Measurements from ENCODE around the gene NRM.

The NRM gene, protein sequence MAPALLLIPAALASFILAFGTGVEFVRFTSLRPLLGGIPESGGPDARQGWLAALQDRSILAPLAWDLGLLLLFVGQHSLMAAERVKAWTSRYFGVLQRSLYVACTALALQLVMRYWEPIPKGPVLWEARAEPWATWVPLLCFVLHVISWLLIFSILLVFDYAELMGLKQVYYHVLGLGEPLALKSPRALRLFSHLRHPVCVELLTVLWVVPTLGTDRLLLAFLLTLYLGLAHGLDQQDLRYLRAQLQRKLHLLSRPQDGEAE

GRCh38 chr6:30690403-30691207 is at the start of gene NRM:
Gene NRM, minus strand, starts transcription at chr6:30690984. Its CDS starts 10 bp downstream, at chr6:30690974.
- H3K4me1 ChIP-seq (ENCODE audit: control insufficient read depth, insufficient read depth, low read length) = peaks cover 37% of the 10 kb centered on the region
- H3K9me3 ChIP-seq (ENCODE audit: control insufficient read depth in 2 of 2, low read length in 2 of 2) = no peaks in the 10 kb centered on the region
- no peaks in the 10 kb centered on the region for H3K27me3 ChIP-seq (ENCODE audit: control insufficient read depth in 1 of 2, insufficient read depth in 2 of 2, low read length in 2 of 2)
- peak within 1 kb of the TSS; percentile 98 for H3K27ac ChIP-seq (ENCODE audit: low read length)
- peak within 1 kb of the TSS; percentile 74 to 94 for H3K4me3 ChIP-seq (ENCODE audit: low read length in 2 of 2)
- H3K9ac ChIP-seq (ENCODE audit: low read length in 2 of 2) = peak within 1 kb of the TSS; percentile 39 to 65
- H3K36me3 ChIP-seq (ENCODE audit: control insufficient read depth in 2 of 2, insufficient read depth in 2 of 2, low read length in 2 of 2) = no peaks in the 10 kb centered on the region

GRCh38 chr6:30740540-30740870 is 49.7 kb upstream of the NRM start:
- Histone ChIP-seq H3K27ac (ENCODE audit: low read length) (no peak overlapping the region), H3K9me3 (ENCODE audit: control insufficient read depth in 2 of 2, low read length in 2 of 2) (no peaks in the 10 kb centered on the region), H3K36me3 (ENCODE audit: control insufficient read depth in 2 of 2, insufficient read depth in 2 of 2, low read length in 2 of 2) (peaks cover 32 to 40% of the 10 kb centered on the region in 2 donors), H3K4me3 (ENCODE audit: low read length in 2 of 2) (no peak overlapping the region), H3K27me3 (ENCODE audit: control insufficient read depth in 1 of 2, insufficient read depth in 2 of 2, low read length in 2 of 2) (no peaks in the 10 kb centered on the region), H3K4me1 (ENCODE audit: control insufficient read depth, insufficient read depth, low read length) (peaks cover 38% of the 10 kb centered on the region), H3K9ac (ENCODE audit: low read length in 2 of 2) (peak overlapping the region in 1 of 2 donors; percentile 29)

- H3K4me3 ChIP-seq (ENCODE audit: low read length in 2 of 2) = no peak overlapping the region
- no peaks in the 10 kb centered on the region for H3K27me3 ChIP-seq (ENCODE audit: control insufficient read depth in 1 of 2, insufficient read depth in 2 of 2, low read length in 2 of 2)
- peaks cover 37 to 48% of the 10 kb centered on the region in 2 donors for H3K36me3 ChIP-seq (ENCODE audit: control insufficient read depth in 2 of 2, insufficient read depth in 2 of 2, low read length in 2 of 2)
- no peak overlapping the region for H3K9ac ChIP-seq (ENCODE audit: low read length in 2 of 2)
- H3K27ac ChIP-seq (ENCODE audit: low read length) = no peak overlapping the region
- H3K9me3 ChIP-seq (ENCODE audit: control insufficient read depth in 2 of 2, low read length in 2 of 2) = no peaks in the 10 kb centered on the region
- H3K4me1 ChIP-seq (ENCODE audit: control insufficient read depth, insufficient read depth, low read length) = peaks cover 31% of the 10 kb centered on the region
Observed at GRCh38 chr6:30738532-30738931, 47.7 kb upstream of the NRM start.

GRCh38 chr6:30735668-30736314 is 45.0 kb upstream of the NRM start:
- Histone ChIP-seq H3K36me3 (ENCODE audit: control insufficient read depth in 2 of 2, insufficient read depth in 2 of 2, low read length in 2 of 2) (peaks cover 41 to 62% of the 10 kb centered on the region in 2 donors), H3K27ac (ENCODE audit: low read length) (no peak overlapping the region), H3K27me3 (ENCODE audit: control insufficient read depth in 1 of 2, insufficient read depth in 2 of 2, low read length in 2 of 2) (no peaks in the 10 kb centered on the region), H3K4me3 (ENCODE audit: low read length in 2 of 2) (no peak overlapping the region), H3K4me1 (ENCODE audit: control insufficient read depth, insufficient read depth, low read length) (peaks cover 18% of the 10 kb centered on the region), H3K9ac (ENCODE audit: low read length in 2 of 2) (no peak overlapping the region), H3K9me3 (ENCODE audit: control insufficient read depth in 2 of 2, low read length in 2 of 2) (no peaks in the 10 kb centered on the region)

- no peak overlapping the region for H3K9ac ChIP-seq (ENCODE audit: low read length in 2 of 2)
- peaks cover 21% of the 10 kb centered on the region for H3K4me1 ChIP-seq (ENCODE audit: control insufficient read depth, insufficient read depth, low read length)
- H3K27ac ChIP-seq (ENCODE audit: low read length) = no peak overlapping the region
- no peaks in the 10 kb centered on the region for H3K9me3 ChIP-seq (ENCODE audit: control insufficient read depth in 2 of 2, low read length in 2 of 2)
- H3K27me3 ChIP-seq (ENCODE audit: control insufficient read depth in 1 of 2, insufficient read depth in 2 of 2, low read length in 2 of 2) = no peaks in the 10 kb centered on the region
- peaks cover 33 to 51% of the 10 kb centered on the region in 2 donors for H3K36me3 ChIP-seq (ENCODE audit: control insufficient read depth in 2 of 2, insufficient read depth in 2 of 2, low read length in 2 of 2)
- no peak overlapping the region for H3K4me3 ChIP-seq (ENCODE audit: low read length in 2 of 2)
Observed at GRCh38 chr6:30732237-30732943, 41.6 kb upstream of the NRM start.

- Histone ChIP-seq H3K9ac (ENCODE audit: low read length in 2 of 2) (peak overlapping the region in 1 of 2 donors; percentile 58), H3K4me3 (ENCODE audit: low read length in 2 of 2) (peak overlapping the region in 1 of 2 donors; percentile 15), H3K9me3 (ENCODE audit: control insufficient read depth in 2 of 2, low read length in 2 of 2) (no peaks in the 10 kb centered on the region), H3K4me1 (ENCODE audit: control insufficient read depth, insufficient read depth, low read length) (peaks cover 19% of the 10 kb centered on the region), H3K36me3 (ENCODE audit: control insufficient read depth in 2 of 2, insufficient read depth in 2 of 2, low read length in 2 of 2) (peaks cover 37 to 47% of the 10 kb centered on the region in 2 donors), H3K27ac (ENCODE audit: low read length) (peak overlapping the region; percentile 53), H3K27me3 (ENCODE audit: control insufficient read depth in 1 of 2, insufficient read depth in 2 of 2, low read length in 2 of 2) (no peaks in the 10 kb centered on the region)
Observed at GRCh38 chr6:30730601-30731435, 40.0 kb upstream of the NRM start.

DNA sequence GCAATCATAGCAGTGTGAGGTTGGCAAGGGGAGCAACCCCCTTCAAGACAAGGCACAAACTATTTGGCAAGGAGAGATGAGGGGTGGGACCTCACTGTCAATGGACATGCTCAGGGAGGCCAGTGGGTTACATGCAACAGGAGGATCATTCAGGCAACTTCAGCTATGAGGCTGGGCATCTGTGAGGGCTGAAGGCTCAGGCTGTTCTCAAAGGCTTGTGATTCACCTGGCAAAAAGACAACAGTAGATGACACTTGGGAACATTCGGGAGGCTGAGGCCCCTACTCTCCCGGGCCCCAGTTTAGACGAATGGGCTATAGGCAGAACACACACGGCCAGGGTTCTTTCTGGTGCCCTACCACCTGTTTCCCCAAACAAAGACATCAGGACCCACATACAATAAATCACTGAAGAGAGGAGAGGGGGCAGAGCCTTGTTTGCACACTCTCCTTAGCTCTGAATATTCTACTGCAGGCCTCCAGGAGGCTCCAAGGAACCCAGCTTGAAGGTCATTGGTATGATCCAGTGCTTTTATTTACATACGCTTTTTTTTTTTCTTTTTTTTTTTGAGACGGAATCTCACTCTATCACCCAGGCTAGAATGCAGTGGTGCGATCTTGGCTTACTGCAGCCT is 37.3 kb upstream of the NRM start:
- Histone ChIP-seq H3K36me3 (ENCODE audit: control insufficient read depth in 2 of 2, insufficient read depth in 2 of 2, low read length in 2 of 2) (peaks cover 48 to 56% of the 10 kb centered on the region in 2 donors), H3K9ac (ENCODE audit: low read length in 2 of 2) (no peak overlapping the region), H3K4me3 (ENCODE audit: low read length in 2 of 2) (no peak overlapping the region), H3K9me3 (ENCODE audit: control insufficient read depth in 2 of 2, low read length in 2 of 2) (no peaks in the 10 kb centered on the region), H3K27ac (ENCODE audit: low read length) (peak overlapping the region; percentile 41), H3K27me3 (ENCODE audit: control insufficient read depth in 1 of 2, insufficient read depth in 2 of 2, low read length in 2 of 2) (no peaks in the 10 kb centered on the region), H3K4me1 (ENCODE audit: control insufficient read depth, insufficient read depth, low read length) (peaks cover 39% of the 10 kb centered on the region)

DNA sequence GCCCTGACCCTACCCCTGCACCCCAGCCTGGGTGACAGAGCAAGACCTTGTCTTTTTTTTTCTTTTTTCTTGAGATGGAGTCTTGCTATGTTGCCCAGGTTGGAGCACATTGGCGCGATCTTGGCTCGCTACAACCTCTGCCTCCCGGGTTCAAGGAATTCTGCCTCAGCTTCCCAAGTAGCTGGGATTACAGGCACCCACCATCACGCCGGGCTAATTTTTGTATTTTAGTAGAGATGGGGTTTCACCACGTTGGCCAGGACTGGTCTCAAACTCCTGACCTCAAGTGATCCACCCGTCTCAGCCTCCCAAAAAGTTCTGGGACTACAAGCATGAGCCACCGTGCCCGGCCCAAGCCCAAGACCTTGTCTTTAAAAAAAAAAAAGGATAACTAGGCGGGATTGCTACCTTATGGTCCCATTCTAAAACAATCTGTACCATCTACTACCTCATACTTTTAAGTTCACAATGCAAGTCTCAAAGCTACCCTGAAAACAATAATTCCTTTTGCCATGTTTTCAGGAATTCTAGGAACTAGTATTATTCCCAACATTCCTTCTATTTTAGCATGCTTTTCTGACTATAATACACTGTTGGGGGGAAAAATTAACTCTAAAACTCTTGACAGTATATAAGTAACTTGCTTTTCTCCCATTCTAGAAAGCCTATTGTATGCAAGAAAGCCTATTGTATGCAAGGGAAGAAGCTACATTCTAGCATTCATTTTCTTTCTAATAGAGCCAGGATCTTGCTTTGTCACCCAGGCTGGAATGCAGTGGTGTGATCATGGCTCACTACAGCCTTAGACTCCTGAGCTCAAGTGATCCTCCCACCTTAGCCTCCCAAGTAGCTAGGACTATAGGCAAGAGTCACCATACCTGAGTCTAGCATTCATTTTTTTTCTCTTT is 36.0 kb upstream of the NRM start:
- peaks cover 50% of the 10 kb centered on the region for H3K4me1 ChIP-seq (ENCODE audit: control insufficient read depth, insufficient read depth, low read length)
- no peak overlapping the region for H3K4me3 ChIP-seq (ENCODE audit: low read length in 2 of 2)
- peak overlapping the region; percentile 8 for H3K27ac ChIP-seq (ENCODE audit: low read length)
- no peaks in the 10 kb centered on the region for H3K9me3 ChIP-seq (ENCODE audit: control insufficient read depth in 2 of 2, low read length in 2 of 2)
- H3K9ac ChIP-seq (ENCODE audit: low read length in 2 of 2) = no peak overlapping the region
- H3K27me3 ChIP-seq (ENCODE audit: control insufficient read depth in 1 of 2, insufficient read depth in 2 of 2, low read length in 2 of 2) = no peaks in the 10 kb centered on the region
- peaks cover 48% of the 10 kb centered on the region in 2 donors for H3K36me3 ChIP-seq (ENCODE audit: control insufficient read depth in 2 of 2, insufficient read depth in 2 of 2, low read length in 2 of 2)
